ENCODE measurements around the gene ZBTB38. TPM values are rescaled to one million over a fixed set of nuclear protein-coding genes. Genes with fewer than 3 reads are reported as not detected.
A peak's percentile ranks its signal among the peaks of the same experiment; 100 is the strongest.

The ZBTB38 gene
- total RNA-seq, 1 experiment from 2014 or later: 49.0 TPM

GRCh38 chr3:141337523-141337854 is 30.8 kb upstream of the ZBTB38 start:
- DNase-seq (ENCODE audit: low spot score): no peak

GRCh38 chr3:141337991-141338390 is 30.3 kb upstream of the ZBTB38 start:
- DNase-seq (ENCODE audit: low spot score): no peak

- no peak for DNase-seq (ENCODE audit: low spot score)
Measured at GRCh38 chr3:141338881-141339280, 29.4 kb upstream of the ZBTB38 start.

GRCh38 chr3:141341536-141341935 is 26.8 kb upstream of the ZBTB38 start:
- DNase-seq (ENCODE audit: low spot score): no peak

GRCh38 chr3:141342386-141342785 is 25.9 kb upstream of the ZBTB38 start:
- no peak for DNase-seq (ENCODE audit: low spot score)

- DNase-seq (ENCODE audit: low spot score): no peak
Measured at GRCh38 chr3:141343077-141343476, 25.2 kb upstream of the ZBTB38 start.

GRCh38 chr3:141343865-141344271 is 24.4 kb upstream of the ZBTB38 start:
- no peak for DNase-seq (ENCODE audit: low spot score)

- DNase-seq (ENCODE audit: low spot score): no peak
Measured at GRCh38 chr3:141345528-141345927, 22.8 kb upstream of the ZBTB38 start.

DNA sequence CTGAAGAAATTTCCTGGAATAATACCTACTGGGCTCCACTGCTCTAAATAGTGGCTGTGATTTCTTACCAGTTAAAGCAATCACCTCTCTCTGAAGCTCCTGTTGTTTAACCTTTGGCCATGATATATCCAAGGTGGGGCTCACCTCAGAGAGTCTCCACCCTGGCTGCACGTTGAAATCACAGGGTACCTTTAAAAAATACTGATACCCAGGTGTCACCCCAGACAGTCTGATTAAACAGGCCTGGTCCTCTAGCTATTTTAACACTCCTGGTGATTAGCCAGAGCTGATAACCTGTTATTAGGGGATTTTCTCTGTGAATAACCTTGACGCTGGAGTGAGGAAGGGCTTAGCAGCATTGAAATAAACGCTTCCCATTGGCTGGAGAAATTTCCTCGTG is 22.3 kb upstream of the ZBTB38 start:
- DNase-seq (ENCODE audit: low spot score): no peak

DNA sequence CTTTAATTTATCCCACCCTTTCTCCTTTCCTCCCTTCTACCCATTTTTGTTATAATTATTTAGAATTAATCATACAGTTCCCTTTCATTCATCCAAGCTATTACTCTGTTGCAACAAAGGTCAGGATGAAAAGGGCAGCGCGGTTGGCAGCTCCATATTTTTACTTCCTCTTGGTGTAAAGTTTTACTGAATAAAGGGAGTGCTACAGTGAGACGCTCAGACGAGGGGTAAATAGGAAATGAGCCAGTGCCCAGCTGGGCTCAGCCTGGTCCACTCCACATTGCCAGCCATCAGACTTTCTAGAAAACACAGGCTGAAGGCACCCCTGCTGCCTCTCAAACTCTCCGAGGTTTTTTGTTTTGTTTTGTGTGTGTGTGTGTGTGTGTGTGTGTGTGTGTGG is 21.9 kb upstream of the ZBTB38 start:
- DNase-seq (ENCODE audit: low spot score): no peak

- DNase-seq (ENCODE audit: low spot score): no peak
Measured at GRCh38 chr3:141346839-141347238, 21.5 kb upstream of the ZBTB38 start.

- no peak for DNase-seq (ENCODE audit: low spot score)
Measured at GRCh38 chr3:141348837-141349236, 19.5 kb upstream of the ZBTB38 start.

DNA sequence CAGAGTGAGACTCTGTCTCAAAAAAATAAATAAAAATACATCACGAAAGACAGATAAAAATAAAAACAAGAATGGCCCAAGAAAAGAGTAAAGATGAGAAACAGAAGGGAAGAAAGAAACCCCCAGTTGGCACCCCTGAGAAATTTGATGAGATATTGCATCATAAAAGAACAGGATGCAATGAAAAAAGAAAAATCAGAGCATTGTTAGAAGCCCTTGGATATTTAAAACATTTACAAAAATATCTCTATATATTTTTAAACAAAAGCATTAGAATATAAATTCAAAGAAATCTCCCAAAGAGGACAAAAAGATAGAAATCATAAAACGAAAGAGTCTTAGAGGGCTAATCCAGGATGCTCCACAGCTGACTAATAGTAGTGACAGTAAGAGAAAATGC is 18.6 kb upstream of the ZBTB38 start:
- DNase-seq (ENCODE audit: low spot score): no peak

DNA sequence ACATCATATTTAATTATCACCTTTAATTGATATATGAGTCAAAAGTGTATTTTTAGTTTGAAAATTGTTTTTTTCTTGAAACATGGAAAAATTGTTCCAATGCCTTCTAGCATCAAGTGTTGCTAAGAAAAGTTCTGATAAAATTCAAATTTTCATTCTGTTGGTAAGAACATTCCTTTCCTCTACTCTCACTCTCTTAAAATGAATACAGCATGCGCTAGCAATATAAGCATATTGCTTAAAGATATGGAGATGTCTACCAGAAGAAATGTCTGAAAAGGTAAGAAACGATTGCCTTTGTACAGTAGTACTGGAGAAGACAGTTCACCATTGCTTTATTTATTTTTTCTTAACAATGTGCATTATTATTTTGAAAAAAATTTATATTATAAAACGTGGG is 17.6 kb upstream of the ZBTB38 start:
- no peak for DNase-seq (ENCODE audit: low spot score)

DNA sequence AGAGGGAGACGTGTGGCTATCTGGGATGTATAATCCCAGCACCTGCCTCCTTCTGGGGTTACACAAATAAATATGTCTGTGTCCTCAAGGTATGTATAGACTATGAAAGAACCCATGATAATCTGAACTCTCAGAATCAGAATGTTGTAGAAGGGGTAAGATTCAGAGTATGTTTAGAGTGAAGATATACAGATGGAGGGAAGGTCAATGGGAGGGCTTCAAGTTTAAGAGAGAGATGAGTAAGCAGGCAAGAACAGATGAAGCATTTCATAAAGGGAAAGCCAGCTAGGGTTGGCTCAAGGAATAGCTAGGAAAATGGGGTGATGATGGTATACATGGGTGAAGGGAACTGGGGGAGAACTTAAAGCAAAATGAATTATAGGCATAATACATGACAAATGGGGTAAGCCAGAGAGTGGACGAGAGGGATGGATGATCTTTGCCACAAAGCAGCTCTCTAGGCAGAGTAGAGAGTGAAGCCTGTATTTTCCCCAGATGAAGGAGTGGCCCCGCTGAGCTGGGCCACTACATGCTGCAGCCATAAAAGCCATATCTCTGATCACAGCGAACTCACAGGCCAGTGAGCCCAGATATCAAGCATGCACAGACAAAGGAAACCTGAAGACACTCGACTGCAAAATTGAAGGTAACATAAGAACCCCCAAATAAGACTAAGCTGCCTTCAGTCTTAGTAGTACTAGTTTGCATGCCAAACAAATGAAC is 15.9 kb upstream of the ZBTB38 start:
- DNase-seq (ENCODE audit: low spot score): no peak

GRCh38 chr3:141353652-141354495 is 14.4 kb upstream of the ZBTB38 start:
- DNase-seq (ENCODE audit: low spot score): no peak

DNA sequence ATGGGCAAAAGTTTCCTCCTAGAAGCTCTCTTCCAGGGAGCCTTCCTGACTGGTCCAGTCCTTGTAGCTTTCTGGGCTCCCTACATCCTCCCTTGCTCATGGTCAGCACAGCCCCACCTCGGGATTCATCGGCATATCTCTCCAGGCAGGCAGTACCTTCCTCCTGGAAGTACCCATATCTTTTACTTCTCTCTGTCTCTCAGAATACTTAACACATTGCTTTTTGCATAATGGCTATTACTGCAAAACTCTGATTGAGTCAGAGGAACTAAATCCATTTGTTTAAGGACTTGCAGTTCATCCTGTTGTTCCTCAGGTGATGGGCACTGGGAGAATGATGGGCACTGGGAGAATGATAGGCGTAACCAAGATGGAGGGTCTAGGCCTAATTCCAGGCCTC is 13.8 kb upstream of the ZBTB38 start:
- DNase-seq (ENCODE audit: low spot score): no peak

DNA sequence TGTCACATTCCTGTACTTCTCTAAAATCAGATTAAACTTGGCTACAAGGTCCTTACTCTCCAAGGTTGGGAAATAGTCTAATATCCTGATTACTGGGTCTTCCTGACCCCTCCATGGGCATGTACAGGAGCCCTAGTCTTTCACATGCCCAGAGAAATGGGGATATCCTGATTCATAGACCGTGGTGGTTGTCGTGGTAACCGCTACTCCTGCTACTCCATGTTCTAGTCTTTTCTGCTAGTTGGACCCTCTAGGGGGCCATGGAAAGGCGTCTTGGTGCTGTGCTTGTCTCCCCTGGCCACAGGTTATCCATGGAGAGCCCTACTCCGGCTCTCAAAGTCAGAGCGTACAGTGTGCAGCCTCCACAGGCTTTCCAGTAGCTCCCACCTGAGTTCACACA is 13.1 kb upstream of the ZBTB38 start:
- DNase-seq (ENCODE audit: low spot score): no peak

DNA sequence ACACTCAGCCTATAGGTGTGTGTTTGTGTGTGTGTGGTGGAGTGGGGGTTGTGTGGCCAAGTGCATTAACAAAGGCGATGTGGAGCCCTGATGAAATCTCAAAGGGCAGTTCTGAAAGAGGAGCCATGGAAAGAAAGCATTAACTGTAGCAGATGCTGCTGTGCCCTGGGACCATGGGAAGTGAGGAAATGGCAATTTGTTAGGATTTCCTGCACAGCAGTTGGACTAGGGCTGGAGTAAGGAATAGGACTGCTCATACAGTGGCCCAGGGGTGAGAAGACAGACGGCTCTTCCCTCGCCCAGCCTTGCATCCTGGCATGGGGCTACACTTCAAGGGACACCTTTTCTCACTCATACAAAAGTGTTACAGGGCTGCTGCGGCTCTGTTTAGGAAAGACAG is 12.3 kb upstream of the ZBTB38 start:
- DNase-seq (ENCODE audit: low spot score): no peak

DNA sequence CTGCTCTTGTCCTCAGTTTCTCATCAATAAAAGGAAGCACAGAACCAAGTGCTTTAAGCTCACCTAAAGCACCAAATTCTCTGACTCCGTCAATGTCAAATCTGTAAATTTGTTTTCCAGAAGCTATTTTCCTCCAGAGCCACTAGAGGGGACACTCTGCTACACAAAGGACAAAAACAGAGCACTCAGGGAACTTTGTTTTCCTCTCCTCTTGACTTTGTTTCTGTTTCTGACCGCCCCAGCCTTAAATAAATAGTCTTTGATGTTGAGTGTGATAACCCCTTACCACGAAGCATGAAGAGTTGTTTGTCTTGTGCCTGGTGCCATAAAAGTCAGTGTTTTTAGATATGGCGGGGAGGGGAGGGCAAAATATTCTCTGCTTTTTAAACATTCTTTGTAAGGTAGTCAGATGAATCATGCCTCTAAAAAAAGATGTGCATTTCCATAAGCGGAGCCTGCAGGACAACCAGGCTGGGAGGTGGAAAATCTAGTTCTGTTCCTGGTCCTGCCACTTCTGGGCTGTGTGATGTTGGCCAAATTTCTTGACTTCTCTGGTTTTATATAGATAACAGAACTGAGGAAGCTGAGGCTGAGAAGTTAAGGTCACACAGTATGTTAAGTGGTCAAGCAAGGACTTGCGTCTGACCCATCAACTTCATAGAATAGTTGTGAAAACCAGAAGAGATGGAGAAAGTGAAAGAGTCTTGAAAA is 7.3 kb upstream of the ZBTB38 start:
- peak; percentile 82 for DNase-seq (ENCODE audit: low spot score)

GRCh38 chr3:141362736-141363135 is 5.6 kb upstream of the ZBTB38 start:
- no peak for DNase-seq (ENCODE audit: low spot score)

GRCh38 chr3:141365201-141365600 is 3.1 kb upstream of the ZBTB38 start:
- no peak for DNase-seq (ENCODE audit: low spot score)

Measured in H4 (cell line).